Activated CD4-positive, alpha-beta T cell treated with anti-CD3 and anti-CD28 coated beads for 36 hours (primary cell): ENCODE results near the gene ANGPTL8. TPM values are rescaled to one million over a fixed set of nuclear protein-coding genes. Genes with fewer than 3 reads are reported as not detected.
A peak's percentile ranks its signal among the peaks of the same experiment; 100 is the strongest.

Source experiments
- ATAC-seq: fragments of 200-7000 bp; cut with Tn5 transposase; one replicate; pipeline ENCODE4 v1.10.0; 2021; ENCODE audit warnings: mild to moderate bottlenecking, moderate library complexity
- CTCF ChIA-PET: fragments of 350-600 bp; sonication (Branson Sonifier 250); formaldehyde crosslinking; loops from one replicate; lab custom pipeline; 2021; ENCODE audit warnings: antibody characterized with exemption; lab: Charles Lee
- POLR2A ChIA-PET: fragments of 350-600 bp; sonication (Branson Sonifier 250); formaldehyde crosslinking; loops from one replicate; lab custom pipeline; 2021; ENCODE audit warnings: antibody characterized with exemption, inconsistent platforms; lab: Charles Lee
- DNase-seq: peaks from one replicate; pipeline ENCODE4 v3.0.0-alpha.2; 2020
- H3K27ac Mint-ChIP-seq: one replicate; pipeline ENCODE4 v1.8.0; 2021; ENCODE audit warnings: mixed read lengths
- H3K27me3 Mint-ChIP-seq: one replicate; pipeline ENCODE4 v1.8.0; 2021; ENCODE audit warnings: mixed read lengths
- H3K36me3 Mint-ChIP-seq: one replicate; pipeline ENCODE4 v1.8.0; 2021; ENCODE audit warnings: low read depth, mixed read lengths
- H3K4me1 Mint-ChIP-seq: one replicate; pipeline ENCODE4 v1.8.0; 2021; ENCODE audit warnings: mixed read lengths
- H3K4me3 Mint-ChIP-seq: one replicate; pipeline ENCODE4 v1.8.0; 2021; ENCODE audit warnings: mild to moderate bottlenecking, moderate library complexity, mixed read lengths
- H3K9me3 Mint-ChIP-seq: one replicate; pipeline ENCODE4 v1.8.0; 2021; ENCODE audit warnings: low read depth, mixed read lengths
- intact Hi-C, 2 experiments: fragments of 100-400 bp; cut with DNase I in 1 of 2; cut with micrococcal nuclease in 1 of 2; formaldehyde crosslinking; loops; one replicate each; pipeline versions ENCODE4 v1.14.2 to v1.15.1; 2022 to 2024; cut with DNase I, micrococcal nuclease
- total RNA-seq, 2 experiments: library from RNA; stranded (reverse); gene quantifications; one replicate each; pipeline ENCODE4 v1.2.3, GENCODE V29; 2021

Gene ANGPTL8
- total RNA-seq = not detected

GRCh38 chr19:11239377-11240000 is at the start of gene ANGPTL8:
TSS of gene ANGPTL8 (plus strand) at chr19:11239619. CDS start at chr19:11239638, 19 bp downstream.
- ChIA-PET POLR2A (no interaction called here), CTCF (interaction anchor here (0.6 kb wide), 1 partner anchor 27 kb away, joined by 3 read pairs; no protein-coding TSS in a partner anchor)
- Mint-ChIP-seq H3K4me3 (no peak within 1 kb of the TSS), H3K9me3 (peaks cover 8% of the 10 kb centered on the region), H3K27ac (no peak within 1 kb of the TSS), H3K27me3 (peaks cover 8% of the 10 kb centered on the region), H3K36me3 (no peaks in the 10 kb centered on the region), H3K4me1 (peaks cover 5% of the 10 kb centered on the region)
- ATAC-seq = no peak
- intact Hi-C loops = no loop called here
- no peak for DNase-seq

GRCh38 chr19:11190501-11190900 is 48.9 kb upstream of the ANGPTL8 start:
- ChIA-PET POLR2A (no interaction called here), CTCF (no interaction called here)
- intact Hi-C loops = no loop called here
- Mint-ChIP-seq H3K27me3 (peaks cover 2% of the 10 kb centered on the region), H3K9me3 (no peaks in the 10 kb centered on the region), H3K4me1 (peaks cover under 1% of the 10 kb centered on the region), H3K4me3 (no peak overlapping the region), H3K27ac (no peak overlapping the region), H3K36me3 (no peaks in the 10 kb centered on the region)
- ATAC-seq = no peak
- DNase-seq = no peak

GRCh38 chr19:11191273-11191755 is 48.1 kb upstream of the ANGPTL8 start:
- Mint-ChIP-seq H3K27me3 (peaks cover 8% of the 10 kb centered on the region), H3K36me3 (no peaks in the 10 kb centered on the region), H3K4me3 (no peak overlapping the region), H3K4me1 (peaks cover 2% of the 10 kb centered on the region), H3K9me3 (no peaks in the 10 kb centered on the region), H3K27ac (no peak overlapping the region)
- intact Hi-C loops = no loop called here
- DNase-seq = no peak
- ChIA-PET CTCF (no interaction called here), POLR2A (no interaction called here)
- no peak for ATAC-seq

GRCh38 chr19:11191934-11192333 is 47.5 kb upstream of the ANGPTL8 start:
- DNase-seq (no peak), ATAC-seq (no peak)
- CTCF ChIA-PET = no interaction called here
- POLR2A ChIA-PET = no interaction called here
- Mint-ChIP-seq H3K4me3 (no peak overlapping the region), H3K9me3 (no peaks in the 10 kb centered on the region), H3K36me3 (no peaks in the 10 kb centered on the region), H3K4me1 (peaks cover 5% of the 10 kb centered on the region), H3K27me3 (peaks cover 11% of the 10 kb centered on the region), H3K27ac (no peak overlapping the region)
- intact Hi-C loops = no loop called here

GRCh38 chr19:11192957-11193939 is 46.2 kb upstream of the ANGPTL8 start:
- H3K27ac Mint-ChIP-seq = no peak overlapping the region
- CTCF ChIA-PET = no interaction called here
- POLR2A ChIA-PET = no interaction called here
- no peaks in the 10 kb centered on the region for H3K36me3 Mint-ChIP-seq
- DNase-seq = no peak
- H3K4me1 Mint-ChIP-seq = peaks cover 7% of the 10 kb centered on the region
- no peaks in the 10 kb centered on the region for H3K9me3 Mint-ChIP-seq
- no peak for ATAC-seq
- H3K4me3 Mint-ChIP-seq = no peak overlapping the region
- intact Hi-C loops = no loop called here
- H3K27me3 Mint-ChIP-seq = peaks cover 11% of the 10 kb centered on the region

- Mint-ChIP-seq H3K4me1 (peaks cover 7% of the 10 kb centered on the region), H3K27ac (no peak overlapping the region), H3K9me3 (no peaks in the 10 kb centered on the region), H3K36me3 (no peaks in the 10 kb centered on the region), H3K27me3 (peaks cover 11% of the 10 kb centered on the region), H3K4me3 (no peak overlapping the region)
- intact Hi-C loops = no loop called here
- no peak for DNase-seq
- no peak for ATAC-seq
- POLR2A ChIA-PET = no interaction called here
- CTCF ChIA-PET = no interaction called here
Measured at GRCh38 chr19:11194173-11194572, 45.2 kb upstream of the ANGPTL8 start.

GRCh38 chr19:11194656-11195558 is 44.5 kb upstream of the ANGPTL8 start:
- Mint-ChIP-seq H3K36me3 (no peaks in the 10 kb centered on the region), H3K4me3 (no peak overlapping the region), H3K9me3 (no peaks in the 10 kb centered on the region), H3K4me1 (peaks cover 7% of the 10 kb centered on the region), H3K27me3 (peaks cover 11% of the 10 kb centered on the region), H3K27ac (no peak overlapping the region)
- ATAC-seq (no peak), DNase-seq (no peak)
- POLR2A ChIA-PET = no interaction called here
- intact Hi-C loops = loop anchor here in 1 of 2 experiments (5.0 kb wide), 2 partner anchors 142 to 323 kb away; partner anchors contain the start of genes CARM1 and RAB3D
- CTCF ChIA-PET = interaction anchor here (0.7 kb wide), 1 partner anchor 629 kb away, joined by 3 read pairs; no protein-coding TSS in a partner anchor

GRCh38 chr19:11195681-11196080 is 43.7 kb upstream of the ANGPTL8 start:
- Mint-ChIP-seq H3K4me1 (peaks cover 7% of the 10 kb centered on the region), H3K27ac (no peak overlapping the region), H3K4me3 (no peak overlapping the region), H3K9me3 (no peaks in the 10 kb centered on the region), H3K36me3 (no peaks in the 10 kb centered on the region), H3K27me3 (peaks cover 11% of the 10 kb centered on the region)
- CTCF ChIA-PET = interaction anchor here (0.7 kb wide), 1 partner anchor 630 kb away, joined by 3 read pairs; no protein-coding TSS in a partner anchor
- POLR2A ChIA-PET = no interaction called here
- no peak for ATAC-seq
- DNase-seq = no peak
- intact Hi-C loops = loop anchor here in 1 of 2 experiments (2.0 to 5.0 kb wide), 3 partner anchors 142 to 361 kb away; partner anchors contain the start of genes CARM1 and RAB3D

- ChIA-PET CTCF (no interaction called here), POLR2A (no interaction called here)
- H3K9me3 Mint-ChIP-seq = no peaks in the 10 kb centered on the region
- H3K4me3 Mint-ChIP-seq = peak overlapping the region; percentile 53
- peaks cover 7% of the 10 kb centered on the region for H3K4me1 Mint-ChIP-seq
- no peaks in the 10 kb centered on the region for H3K36me3 Mint-ChIP-seq
- DNase-seq (no peak), ATAC-seq (no peak)
- H3K27ac Mint-ChIP-seq = no peak overlapping the region
- intact Hi-C loops = loop anchor here in 1 of 2 experiments (1.0 to 5.0 kb wide), 9 partner anchors 41 to 362 kb away; partner anchors contain the start of genes CARM1, PLPPR2, RAB3D and SPC24
- H3K27me3 Mint-ChIP-seq = peaks cover 11% of the 10 kb centered on the region
Measured at GRCh38 chr19:11196406-11197287, 42.8 kb upstream of the ANGPTL8 start.
